A673 (cell line): ENCODE data around the gene ATP8B4. TPM values are rescaled to one million over a fixed set of nuclear protein-coding genes. Genes with fewer than 3 reads are reported as not detected.

Experiments
- BruUV-seq: library from RNA; stranded (reverse); fragments of 400-500 nt; replicated peaks from 2 replicates; lab custom pipeline; 2021; lab: Mats Ljungman, UMichigan
- CTCF ChIA-PET: fragments of 300-600 bp; sonication (Branson Sonifier 250); formaldehyde crosslinking; loops from one replicate; lab custom pipeline; 2022; ENCODE audit warnings: antibody characterized with exemption; lab: Charles Lee
- POLR2A ChIA-PET: fragments of 300-600 bp; sonication (Branson Sonifier 250); formaldehyde crosslinking; loops from one replicate; lab custom pipeline; 2022; ENCODE audit warnings: antibody characterized with exemption; ENCODE audit not compliant: low non-redundant PET; lab: Charles Lee
- DNase-seq: peaks from one replicate; pipeline ENCODE4 v3.0.0-alpha.2; 2015; ENCODE audit warnings: low spot score
- H3K27ac ChIP-seq: fragments of 200-600 bp; sonication (generic); 2 replicates; pipeline ENCODE4 v1.5.1; 2016; ENCODE audit warnings: mixed run types, low read depth, mild to moderate bottlenecking, mixed read lengths, antibody characterized with exemption, low read length; ENCODE audit not compliant: poor library complexity, severe bottlenecking
- H3K27me3 ChIP-seq: fragments of 200-600 bp; sonication (generic); replicated peaks from 2 replicates; pipeline ENCODE4 v1.6.1; 2017; ENCODE audit warnings: mixed run types, low read depth, mild to moderate bottlenecking, mixed read lengths, antibody characterized with exemption, low read length; ENCODE audit not compliant: insufficient read depth, poor library complexity
- H3K36me3 ChIP-seq: fragments of 200-600 bp; sonication (generic); 2 replicates; pipeline ENCODE4 v1.6.1; 2016; ENCODE audit warnings: mixed run types, mild to moderate bottlenecking, mixed read lengths, antibody characterized with exemption, low read length; ENCODE audit not compliant: insufficient read depth, poor library complexity, severe bottlenecking
- H3K4me1 ChIP-seq: fragments of 200-600 bp; sonication (generic); 2 replicates; pipeline ENCODE4 v1.6.1; 2017; ENCODE audit warnings: mixed run types, mild to moderate bottlenecking, mixed read lengths, antibody characterized with exemption, low read length; ENCODE audit not compliant: insufficient read depth, poor library complexity, severe bottlenecking
- H3K4me3 ChIP-seq: fragments of 200-600 bp; sonication (generic); 2 replicates; pipeline ENCODE4 v1.5.1; 2016; ENCODE audit warnings: low read depth, mixed run types, mild to moderate bottlenecking, mixed read lengths, low read length; ENCODE audit not compliant: poor library complexity, severe bottlenecking
- H3K9me3 ChIP-seq: fragments of 200-600 bp; sonication (generic); 2 replicates; pipeline ENCODE4 v1.6.1; 2016; ENCODE audit warnings: mixed run types, low read depth, mild to moderate bottlenecking, mixed read lengths, antibody characterized with exemption, low read length; ENCODE audit not compliant: poor library complexity, severe bottlenecking
- CTCF ChIP-seq: fragments of 300-800, 200-600 bp; sonication (generic); conservative IDR thresholded peaks from 2 replicates; pipeline ENCODE4 v1.5.1; 2017; ENCODE audit warnings: low read depth, mild to moderate bottlenecking, antibody characterized with exemption, low read length, moderate library complexity, mixed read lengths
- EZH2 ChIP-seq: fragments of 200-600 bp; sonication (generic); IDR thresholded peaks from 2 replicates; pipeline ENCODE4 v1.6.1; 2017; ENCODE audit warnings: borderline replicate concordance, low read depth, mild to moderate bottlenecking, mixed read lengths, antibody characterized with exemption, low read length; ENCODE audit not compliant: poor library complexity, severe bottlenecking
- intact Hi-C: fragments of 100-400 bp; cut with micrococcal nuclease; formaldehyde crosslinking; loops from one replicate; pipeline ENCODE4 v1.10.0; 2022; ENCODE audit not compliant: unreplicated experiment
- total RNA-seq: library from RNA; stranded (reverse); gene quantifications from 2 replicates; pipeline ENCODE4 v1.2.3, GENCODE V29; 2021

The ATP8B4 gene
- total RNA-seq, 1 experiment from 2014 or later: 0.30 TPM

GRCh38 chr15:49908236-49908932 is 210.6 kb downstream of the ATP8B4 start:
- Histone ChIP-seq H3K27ac (no peak overlapping the region), H3K27me3 (no peaks in the 10 kb centered on the region), H3K9me3 (no peaks in the 10 kb centered on the region), H3K4me3 (no peak overlapping the region), H3K4me1 (no peaks in the 10 kb centered on the region), H3K36me3 (no peaks in the 10 kb centered on the region)
- BruUV-seq: no TSS peak
- CTCF ChIA-PET: no interaction called here
- intact Hi-C loops: no loop called here
- POLR2A ChIA-PET: no interaction called here
- no peak for DNase-seq
- TF ChIP-seq EZH2 (no peak), CTCF (no peak)

- Histone ChIP-seq H3K4me1 (no peaks in the 10 kb centered on the region), H3K9me3 (no peaks in the 10 kb centered on the region), H3K4me3 (no peak overlapping the region), H3K27ac (no peak overlapping the region), H3K36me3 (no peaks in the 10 kb centered on the region), H3K27me3 (no peaks in the 10 kb centered on the region)
- TF ChIP-seq EZH2: no peak
- TF ChIP-seq CTCF: no peak
- intact Hi-C loops: no loop called here
- POLR2A ChIA-PET: no interaction called here
- no TSS peak for BruUV-seq
- DNase-seq: no peak
- CTCF ChIA-PET: no interaction called here
Measured at GRCh38 chr15:49906966-49907365, 212.1 kb downstream of the ATP8B4 start.

- DNase-seq: no peak
- no peak overlapping the region for H3K27ac ChIP-seq
- H3K36me3 ChIP-seq: no peaks in the 10 kb centered on the region
- no peaks in the 10 kb centered on the region for H3K9me3 ChIP-seq
- H3K4me1 ChIP-seq: no peaks in the 10 kb centered on the region
- no peaks in the 10 kb centered on the region for H3K27me3 ChIP-seq
- CTCF ChIA-PET: no interaction called here
- intact Hi-C loops: no loop called here
- POLR2A ChIA-PET: no interaction called here
- no peak overlapping the region for H3K4me3 ChIP-seq
- BruUV-seq: no TSS peak
- TF ChIP-seq EZH2 (no peak), CTCF (no peak)
Measured at GRCh38 chr15:49905221-49905620, 213.8 kb downstream of the ATP8B4 start.
